ENCODE measurements around the gene CXorf65. TPM values are rescaled to one million over a fixed set of nuclear protein-coding genes. Genes with fewer than 3 reads are reported as not detected.

Gene CXorf65
- total RNA-seq, 2 experiments from 2014 or later = 71.9 to 82.3 TPM

- H3K27ac ChIP-seq (ENCODE audit: low read depth in 1 of 2, low read length in 2 of 2) = peak overlapping the region; percentile 52 to 96
- Mint-ChIP-seq H3K4me3 (peak overlapping the region; percentile 98), H3K36me3 (ENCODE audit: low read depth) (peaks cover 68% of the 10 kb centered on the region), H3K9me3 (no peaks in the 10 kb centered on the region), H3K27me3 (no peaks in the 10 kb centered on the region), H3K27ac (peak overlapping the region; percentile 99), H3K4me1 (ENCODE audit: low read depth) (peaks cover 71% of the 10 kb centered on the region)
- no peaks in the 10 kb centered on the region for H3K27me3 ChIP-seq (ENCODE audit: control insufficient read depth in 1 of 2, insufficient read depth in 2 of 2, low read length in 2 of 2)
- ChIA-PET CTCF (no interaction called here), POLR2A (interaction anchor here (0.7 to 1.1 kb wide), 2 partner anchors 11 to 40 kb away, joined by 3 to 6 read pairs; partner anchors contain the start of genes MED12 and SNX12)
- TF ChIP-seq CTCF (IDR thresholded peaks at IDR 0.05) = no peak
- intact Hi-C loops (cut with DNase I, micrococcal nuclease) = no loop called here
- no peaks in the 10 kb centered on the region for H3K9me3 ChIP-seq (ENCODE audit: control insufficient read depth in 1 of 2, insufficient read depth in 1 of 2, low read length in 2 of 2)
- H3K36me3 ChIP-seq (ENCODE audit: insufficient read depth, low read length) = peaks cover 37% of the 10 kb centered on the region
- DNase-seq (peak in 8 of 14 experiments; percentile 28 to 70 (median 48)), ATAC-seq (ENCODE audit: poor library complexity) (peak; percentile 12)
- H3K4me3 ChIP-seq (ENCODE audit: low read length) = peak overlapping the region; percentile 93
- peaks cover 75% of the 10 kb centered on the region for H3K4me1 ChIP-seq (ENCODE audit: insufficient read depth, low read length)
Observed at GRCh38 chrX:71107762-71108360, 1.3 kb upstream of the CXorf65 start.

- Histone ChIP-seq H3K4me3 (ENCODE audit: low read length) (peak overlapping the region; percentile 93), H3K27ac (ENCODE audit: low read depth in 1 of 2, low read length in 2 of 2) (peak overlapping the region; percentile 52 to 96), H3K27me3 (ENCODE audit: control insufficient read depth in 1 of 2, insufficient read depth in 2 of 2, low read length in 2 of 2) (no peaks in the 10 kb centered on the region), H3K36me3 (ENCODE audit: insufficient read depth, low read length) (peaks cover 37% of the 10 kb centered on the region), H3K4me1 (ENCODE audit: insufficient read depth, low read length) (peaks cover 75% of the 10 kb centered on the region), H3K9me3 (ENCODE audit: control insufficient read depth in 1 of 2, insufficient read depth in 1 of 2, low read length in 2 of 2) (no peaks in the 10 kb centered on the region)
- intact Hi-C loops (cut with DNase I, micrococcal nuclease) = no loop called here
- ATAC-seq (ENCODE audit: poor library complexity) (no peak), DNase-seq (no peak)
- peaks cover 72% of the 10 kb centered on the region for H3K4me1 Mint-ChIP-seq (ENCODE audit: low read depth)
- ChIA-PET POLR2A (no interaction called here), CTCF (no interaction called here)
- H3K4me3 Mint-ChIP-seq = peak overlapping the region; percentile 98
- H3K27me3 Mint-ChIP-seq = no peaks in the 10 kb centered on the region
- H3K9me3 Mint-ChIP-seq = no peaks in the 10 kb centered on the region
- no peak for TF ChIP-seq CTCF (IDR thresholded peaks at IDR 0.05)
- peak overlapping the region; percentile 99 for H3K27ac Mint-ChIP-seq
- peaks cover 66% of the 10 kb centered on the region for H3K36me3 Mint-ChIP-seq (ENCODE audit: low read depth)
Observed at GRCh38 chrX:71107245-71107644, 705 bp upstream of the CXorf65 start.

- POLR2A ChIA-PET = interaction anchor here (0.6 to 3.2 kb wide), 5 partner anchors 10 to 597 kb away, joined by 3 to 40 read pairs (median 3); partner anchors contain the start of genes FOXO4 and MED12
- no peaks in the 10 kb centered on the region for H3K9me3 Mint-ChIP-seq
- intact Hi-C loops (cut with DNase I, micrococcal nuclease) = no loop called here
Observed at GRCh38 chrX:71105628-71106027, 912 bp downstream of the CXorf65 start.

More at GRCh38 chrX:71105628-71106027, 912 bp downstream of the CXorf65 start:
- DNase-seq (peak in 2 of 14 experiments; percentile 33 to 53), ATAC-seq (ENCODE audit: poor library complexity) (no peak)
- Mint-ChIP-seq H3K27ac (peak overlapping the region; percentile 99), H3K4me1 (ENCODE audit: low read depth) (peaks cover 77% of the 10 kb centered on the region), H3K36me3 (ENCODE audit: low read depth) (peaks cover 50% of the 10 kb centered on the region), H3K4me3 (peak overlapping the region; percentile 85), H3K27me3 (no peaks in the 10 kb centered on the region)
- Histone ChIP-seq H3K27me3 (ENCODE audit: control insufficient read depth in 1 of 2, insufficient read depth in 2 of 2, low read length in 2 of 2) (no peaks in the 10 kb centered on the region), H3K36me3 (ENCODE audit: insufficient read depth, low read length) (peaks cover 37% of the 10 kb centered on the region), H3K4me1 (ENCODE audit: insufficient read depth, low read length) (peaks cover 84% of the 10 kb centered on the region), H3K27ac (ENCODE audit: low read depth in 1 of 2, low read length in 2 of 2) (peak overlapping the region; percentile 55 to 59), H3K9me3 (ENCODE audit: control insufficient read depth in 1 of 2, insufficient read depth in 1 of 2, low read length in 2 of 2) (no peaks in the 10 kb centered on the region), H3K4me3 (ENCODE audit: low read length) (no peak overlapping the region)
- CTCF ChIA-PET = interaction anchor here (0.6 to 1.0 kb wide), 2 partner anchors 15 to 190 kb away, joined by 3 read pairs; no protein-coding TSS in a partner anchor
- no peak for TF ChIP-seq CTCF (IDR thresholded peaks at IDR 0.05)

Measured in CD4-positive, alpha-beta T cell (primary cell).